Sigmoid colon (tissue), 7 donors: ENCODE data around the gene OR11A1. TPM values are rescaled to one million over a fixed set of nuclear protein-coding genes. Genes with fewer than 3 reads are reported as not detected.

Experiments
- DNase-seq: peaks from one replicate; pipeline ENCODE4 v3.0.0-alpha.2; 2019
- H3K27ac ChIP-seq, 4 donors: fragments of 200-600 bp; sonication (generic); one replicate each; pipeline ENCODE4 v1.5.1; 2016 to 2019; ENCODE audit warnings: mild to moderate bottlenecking in 1 of 4
- H3K27me3 ChIP-seq, 3 donors: fragments of 200-600 bp; sonication (generic); one replicate each; pipeline ENCODE4 v1.5.1; 2019; ENCODE audit warnings: mild to moderate bottlenecking in 1 of 3
- H3K36me3 ChIP-seq, 4 donors: fragments of 200-600 bp; sonication (generic); one replicate each; pipeline ENCODE4 v1.5.1; 2016 to 2019
- H3K4me1 ChIP-seq, 4 donors: fragments of 200-600 bp; sonication (generic); one replicate each; pipeline ENCODE4 v1.5.1; 2017 to 2019
- H3K4me3 ChIP-seq, 4 donors: fragments of 200-600 bp; sonication (generic); one replicate each; pipeline ENCODE4 v1.5.1; 2017 to 2019; ENCODE audit warnings: mild to moderate bottlenecking in 2 of 4, moderate library complexity in 1 of 4
- H3K9me3 ChIP-seq, 4 donors: fragments of 200-600 bp in 3 of 4; sonication (generic) in 3 of 4; one replicate each; pipeline versions ENCODE4 v1.5.1 to v1.6.1; 2013 to 2019
- CTCF ChIP-seq, 4 experiments: fragments of 450-650 bp in 3 of 4; fragments of 200-600 bp in 1 of 4; IDR thresholded peaks; one replicate each; pipeline ENCODE4 v1.5.1; 2016 to 2019; ENCODE audit warnings: antibody characterized with exemption in 4 of 4, mild to moderate bottlenecking in 3 of 4, moderate library complexity in 2 of 4
- EP300 ChIP-seq, 4 donors: sonication (generic); formaldehyde crosslinking; IDR thresholded peaks; one replicate each; pipeline ENCODE4 v1.6.1; 2017; ENCODE audit warnings: antibody characterized with exemption in 4 of 4
- POLR2A ChIP-seq, 2 donors: fragments of 450-650 bp; IDR thresholded peaks; one replicate each; pipeline ENCODE4 v1.6.1; 2016; ENCODE audit warnings: antibody characterized with exemption in 2 of 2, mild to moderate bottlenecking in 2 of 2, moderate library complexity in 2 of 2
- POLR2AphosphoS5 ChIP-seq, 4 donors: sonication (generic); formaldehyde crosslinking; IDR thresholded peaks; one replicate each; pipeline ENCODE4 v1.6.1; 2017; ENCODE audit warnings: antibody characterized with exemption in 4 of 4
- WGBS, 2 donors: extraction: QIAGEN DNeasy Blood & Tissue Kit; methylation state at CpG; one replicate each; pipeline ENCODE4 v1.1.7; 2013; 5-methylcytosine and 5-hydroxymethylcytosine counted together
- intact Hi-C: fragments of 100-400 bp; cut with DNase I; formaldehyde crosslinking; loops from one replicate; pipeline ENCODE4 v1.15.1; 2023
- polyA plus RNA-seq, 3 donors: library from polyadenylated mRNA; stranded (reverse); fragments of 200-250 nt; gene quantifications; one replicate each; pipeline ENCODE4 v1.2.3, GENCODE V29; 2013
- total RNA-seq, 4 donors: library from RNA; depleted of rRNA; stranded (reverse); fragments of >200 nt; gene quantifications; one replicate each; pipeline ENCODE4 v1.1.0, GENCODE V29; 2016
- donor health status: healthy with polysubstance abuse.
- donor health status: Bipolar disorder and iron deficiency.
- donor health status: healthy.

OR11A1 gene
- total and polyA plus RNA-seq, 7 donors: not detected

GRCh38 chr6:29414588-29414987 lies 42.3 kb downstream of the OR11A1 start, which contains the start of gene OR12D1:
Gene OR12D1 (plus strand): TSS chr6:29414928.
- H3K4me1 ChIP-seq: no peaks in the 10 kb centered on the region
- intact Hi-C loops: no loop called here

GRCh38 chr6:29403801-29404200 lies 53.1 kb downstream of the OR11A1 start:
- 64 to 90% methylated on average over 1 of the region's 1 CpG for WGBS, 2 donors

More at GRCh38 chr6:29414588-29414987, 42.3 kb downstream of the OR11A1 start, which contains the start of gene OR12D1:
- Histone ChIP-seq H3K36me3 (no peaks in the 10 kb centered on the region), H3K27me3 (no peaks in the 10 kb centered on the region), H3K27ac (no peak within 1 kb of the TSS), H3K9me3 (no peaks in the 10 kb centered on the region), H3K4me3 (no peak within 1 kb of the TSS)
- TF ChIP-seq CTCF (IDR thresholded peaks at IDR 0.05) (no peak), POLR2A (IDR thresholded peaks at IDR 0.05) (no peak), POLR2AphosphoS5 (IDR thresholded peaks at IDR 0.05) (no peak), EP300 (IDR thresholded peaks at IDR 0.05) (no peak)
- DNase-seq: no peak

GRCh38 chr6:29399525-29399924 lies 57.3 kb downstream of the OR11A1 start:
- H3K9me3 ChIP-seq: no peaks in the 10 kb centered on the region
- H3K27ac ChIP-seq: no peak overlapping the region
- H3K36me3 ChIP-seq: no peaks in the 10 kb centered on the region
- intact Hi-C loops: no loop called here
- WGBS, 2 donors: 50 to 60% methylated on average over 2 of the region's 2 CpGs
- no peak for DNase-seq
- no peak overlapping the region for H3K4me3 ChIP-seq
- TF ChIP-seq CTCF (IDR thresholded peaks at IDR 0.05): no peak
- no peak for TF ChIP-seq EP300 (IDR thresholded peaks at IDR 0.05)
- no peaks in the 10 kb centered on the region for H3K4me1 ChIP-seq
- no peaks in the 10 kb centered on the region for H3K27me3 ChIP-seq

More at GRCh38 chr6:29403801-29404200, 53.1 kb downstream of the OR11A1 start:
- Histone ChIP-seq H3K9me3 (no peaks in the 10 kb centered on the region), H3K4me1 (no peaks in the 10 kb centered on the region), H3K27me3 (no peaks in the 10 kb centered on the region), H3K27ac (no peak overlapping the region), H3K4me3 (no peak overlapping the region), H3K36me3 (no peaks in the 10 kb centered on the region)
- DNase-seq: no peak
- TF ChIP-seq POLR2AphosphoS5 (IDR thresholded peaks at IDR 0.05): no peak
- TF ChIP-seq CTCF (IDR thresholded peaks at IDR 0.05): no peak
- no peak for TF ChIP-seq EP300 (IDR thresholded peaks at IDR 0.05)
- no peak for TF ChIP-seq POLR2A (IDR thresholded peaks at IDR 0.05)
- intact Hi-C loops: no loop called here

- no peaks in the 10 kb centered on the region for H3K27me3 ChIP-seq
- no peak for DNase-seq
- TF ChIP-seq EP300 (IDR thresholded peaks at IDR 0.05): no peak
- no peak for TF ChIP-seq POLR2A (IDR thresholded peaks at IDR 0.05)
- TF ChIP-seq CTCF (IDR thresholded peaks at IDR 0.05): no peak
- no peak for TF ChIP-seq POLR2AphosphoS5 (IDR thresholded peaks at IDR 0.05)
- no peaks in the 10 kb centered on the region for H3K36me3 ChIP-seq
- H3K4me3 ChIP-seq: no peak within 1 kb of the TSS
- no peaks in the 10 kb centered on the region for H3K9me3 ChIP-seq
- H3K27ac ChIP-seq: no peak within 1 kb of the TSS
- H3K4me1 ChIP-seq: no peaks in the 10 kb centered on the region
- intact Hi-C loops: no loop called here
Observed at GRCh38 chr6:29395331-29395730, 61.5 kb downstream of the OR11A1 start, which contains the start of gene OR12D2. Gene OR12D2 (plus strand): TSS chr6:29395631. CDS start chr6:29396700, 1,069 bp downstream.

GRCh38 chr6:29388533-29388932 lies 68.3 kb downstream of the OR11A1 start:
- Histone ChIP-seq H3K9me3 (no peaks in the 10 kb centered on the region), H3K27me3 (no peaks in the 10 kb centered on the region), H3K4me1 (no peaks in the 10 kb centered on the region), H3K27ac (no peak overlapping the region), H3K36me3 (no peaks in the 10 kb centered on the region), H3K4me3 (no peak overlapping the region)
- intact Hi-C loops: no loop called here
- 34 to 57% methylated on average over 4 of the region's 4 CpGs for WGBS, 2 donors
- TF ChIP-seq EP300 (IDR thresholded peaks at IDR 0.05) (no peak), POLR2AphosphoS5 (IDR thresholded peaks at IDR 0.05) (no peak), CTCF (IDR thresholded peaks at IDR 0.05) (no peak), POLR2A (IDR thresholded peaks at IDR 0.05) (no peak)
- DNase-seq: no peak
